ENCODE measurements around the gene MCOLN2.
A peak's percentile ranks its signal among the peaks of the same experiment; 100 is the strongest.

The MCOLN2 gene

GRCh38 chr1:84888753-84889152, 108.2 kb downstream of the MCOLN2 start:
- H3K4me3 ChIP-seq (ENCODE audit: severe bottlenecking), result no peak overlapping the region
- H3K36me3 ChIP-seq (ENCODE audit: low read depth), result peaks cover 30% of the 10 kb centered on the region
- no peaks in the 10 kb centered on the region for H3K27me3 ChIP-seq (ENCODE audit: insufficient read depth, poor library complexity, severe bottlenecking)
- H3K27ac ChIP-seq (ENCODE audit: poor library complexity, severe bottlenecking), result peak overlapping the region; percentile 75
- no peak for TF ChIP-seq CTCF (IDR thresholded peaks at IDR 0.05; ENCODE audit: poor library complexity, severe bottlenecking)
- H3K4me1 ChIP-seq (ENCODE audit: insufficient read depth, poor library complexity, severe bottlenecking), result peaks cover 47% of the 10 kb centered on the region
- DNase-seq (ENCODE audit: low spot score), result peak; percentile 73
- ATAC-seq (ENCODE audit: low read depth), result peak; percentile 63
- no peaks in the 10 kb centered on the region for H3K9me3 ChIP-seq (ENCODE audit: severe bottlenecking)

GRCh38 chr1:84887261-84887934, 109.5 kb downstream of the MCOLN2 start:
- H3K27ac ChIP-seq (ENCODE audit: poor library complexity, severe bottlenecking), result peak overlapping the region; percentile 75
- peak; percentile 84 for ATAC-seq (ENCODE audit: low read depth)
- TF ChIP-seq CTCF (IDR thresholded peaks at IDR 0.05; ENCODE audit: poor library complexity, severe bottlenecking), result no peak
- H3K4me3 ChIP-seq (ENCODE audit: severe bottlenecking), result no peak overlapping the region
- H3K27me3 ChIP-seq (ENCODE audit: insufficient read depth, poor library complexity, severe bottlenecking), result no peaks in the 10 kb centered on the region
- H3K9me3 ChIP-seq (ENCODE audit: severe bottlenecking), result no peaks in the 10 kb centered on the region
- DNase-seq (ENCODE audit: low spot score), result peak; percentile 64
- peaks cover 56% of the 10 kb centered on the region for H3K4me1 ChIP-seq (ENCODE audit: insufficient read depth, poor library complexity, severe bottlenecking)
- H3K36me3 ChIP-seq (ENCODE audit: low read depth), result peaks cover 37% of the 10 kb centered on the region

GRCh38 chr1:84885469-84885868, 111.4 kb downstream of the MCOLN2 start:
- ATAC-seq (ENCODE audit: low read depth), result no peak
- no peak overlapping the region for H3K27ac ChIP-seq (ENCODE audit: poor library complexity, severe bottlenecking)

GRCh38 chr1:84884671-84885389, 112.1 kb downstream of the MCOLN2 start:
- Histone ChIP-seq H3K4me3 (ENCODE audit: severe bottlenecking) (no peak overlapping the region), H3K9me3 (ENCODE audit: severe bottlenecking) (no peaks in the 10 kb centered on the region), H3K4me1 (ENCODE audit: insufficient read depth, poor library complexity, severe bottlenecking) (peaks cover 55% of the 10 kb centered on the region), H3K27ac (ENCODE audit: poor library complexity, severe bottlenecking) (no peak overlapping the region), H3K27me3 (ENCODE audit: insufficient read depth, poor library complexity, severe bottlenecking) (no peaks in the 10 kb centered on the region), H3K36me3 (ENCODE audit: low read depth) (peaks cover 45% of the 10 kb centered on the region)
- DNase-seq (ENCODE audit: low spot score), result no peak
- TF ChIP-seq CTCF (IDR thresholded peaks at IDR 0.05; ENCODE audit: poor library complexity, severe bottlenecking), result no peak
- ATAC-seq (ENCODE audit: low read depth), result no peak

More at GRCh38 chr1:84885469-84885868, 111.4 kb downstream of the MCOLN2 start:
- H3K9me3 ChIP-seq (ENCODE audit: severe bottlenecking), result no peaks in the 10 kb centered on the region
- H3K27me3 ChIP-seq (ENCODE audit: insufficient read depth, poor library complexity, severe bottlenecking), result no peaks in the 10 kb centered on the region
- H3K36me3 ChIP-seq (ENCODE audit: low read depth), result peaks cover 45% of the 10 kb centered on the region
- no peak for TF ChIP-seq CTCF (IDR thresholded peaks at IDR 0.05; ENCODE audit: poor library complexity, severe bottlenecking)
- no peak for DNase-seq (ENCODE audit: low spot score)
- no peak overlapping the region for H3K4me3 ChIP-seq (ENCODE audit: severe bottlenecking)
- peaks cover 60% of the 10 kb centered on the region for H3K4me1 ChIP-seq (ENCODE audit: insufficient read depth, poor library complexity, severe bottlenecking)

- peaks cover 40% of the 10 kb centered on the region for H3K4me1 ChIP-seq (ENCODE audit: insufficient read depth, poor library complexity, severe bottlenecking)
- no peaks in the 10 kb centered on the region for H3K27me3 ChIP-seq (ENCODE audit: insufficient read depth, poor library complexity, severe bottlenecking)
- no peak overlapping the region for H3K27ac ChIP-seq (ENCODE audit: poor library complexity, severe bottlenecking)
- no peak for TF ChIP-seq CTCF (IDR thresholded peaks at IDR 0.05; ENCODE audit: poor library complexity, severe bottlenecking)
- no peaks in the 10 kb centered on the region for H3K9me3 ChIP-seq (ENCODE audit: severe bottlenecking)
- no peak for DNase-seq (ENCODE audit: low spot score)
- H3K36me3 ChIP-seq (ENCODE audit: low read depth), result peaks cover 52% of the 10 kb centered on the region
- no peak for ATAC-seq (ENCODE audit: low read depth)
- H3K4me3 ChIP-seq (ENCODE audit: severe bottlenecking), result no peak overlapping the region
Measured at GRCh38 chr1:84883286-84883685, 113.6 kb downstream of the MCOLN2 start.

Data from RWPE2 (cell line).